Bronchial epithelial cell (primary cell): ENCODE data around the gene TMPRSS6. TPM values are rescaled to one million over a fixed set of nuclear protein-coding genes. Genes with fewer than 3 reads are reported as not detected.
A peak's percentile ranks its signal among the peaks of the same experiment; 100 is the strongest.

Source experiments
- DNase-seq: peaks from one replicate; pipeline ENCODE4 v3.0.0-alpha.2; 2010; ENCODE audit warnings: low read depth
- FAIRE-seq: peaks from 2 replicates; lab custom pipeline; 2011; peaks lifted over from hg19 to GRCh38; lab: Jason Lieb, UNC
- H3K27me3 ChIP-seq: 2 replicates; pipeline ENCODE4 v1.5.1; 2011; ENCODE audit warnings: low read length; ENCODE audit not compliant: control insufficient read depth, insufficient read depth
- H3K36me3 ChIP-seq: 2 replicates; pipeline ENCODE4 v1.5.1; 2011; ENCODE audit warnings: low read length; ENCODE audit not compliant: control insufficient read depth, insufficient read depth
- H3K4me3 ChIP-seq: 2 replicates; pipeline ENCODE4 v1.5.1; 2011; ENCODE audit warnings: mild to moderate bottlenecking, low read depth, low read length, control low read depth
- total RNA-seq: library from RNA; depleted of rRNA; stranded (reverse); fragments of >200 nt; gene quantifications from 2 replicates; pipeline ENCODE4 v1.2.1, GENCODE V29; 2014
- TF ChIP-seq, protein P1 (sequence below): IDR thresholded peaks from 2 replicates; pipeline ENCODE4 v1.5.1; 2011; ENCODE audit warnings: mild to moderate bottlenecking, moderate library complexity, low read length, control low read depth, inconsistent platforms; ENCODE audit not compliant: insufficient read depth, severe bottlenecking

The TMPRSS6 gene
- total RNA-seq, 1 donor from 2014 or later = not detected

- FAIRE-seq = peak; percentile 97
- H3K36me3 ChIP-seq = no peaks in the 10 kb centered on the region
- TF ChIP-seq, protein P1, sequence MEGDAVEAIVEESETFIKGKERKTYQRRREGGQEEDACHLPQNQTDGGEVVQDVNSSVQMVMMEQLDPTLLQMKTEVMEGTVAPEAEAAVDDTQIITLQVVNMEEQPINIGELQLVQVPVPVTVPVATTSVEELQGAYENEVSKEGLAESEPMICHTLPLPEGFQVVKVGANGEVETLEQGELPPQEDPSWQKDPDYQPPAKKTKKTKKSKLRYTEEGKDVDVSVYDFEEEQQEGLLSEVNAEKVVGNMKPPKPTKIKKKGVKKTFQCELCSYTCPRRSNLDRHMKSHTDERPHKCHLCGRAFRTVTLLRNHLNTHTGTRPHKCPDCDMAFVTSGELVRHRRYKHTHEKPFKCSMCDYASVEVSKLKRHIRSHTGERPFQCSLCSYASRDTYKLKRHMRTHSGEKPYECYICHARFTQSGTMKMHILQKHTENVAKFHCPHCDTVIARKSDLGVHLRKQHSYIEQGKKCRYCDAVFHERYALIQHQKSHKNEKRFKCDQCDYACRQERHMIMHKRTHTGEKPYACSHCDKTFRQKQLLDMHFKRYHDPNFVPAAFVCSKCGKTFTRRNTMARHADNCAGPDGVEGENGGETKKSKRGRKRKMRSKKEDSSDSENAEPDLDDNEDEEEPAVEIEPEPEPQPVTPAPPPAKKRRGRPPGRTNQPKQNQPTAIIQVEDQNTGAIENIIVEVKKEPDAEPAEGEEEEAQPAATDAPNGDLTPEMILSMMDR = no peak
- no peak overlapping the region for H3K4me3 ChIP-seq
- no peak for DNase-seq
- H3K27me3 ChIP-seq = peaks cover 3% of the 10 kb centered on the region
Observed at GRCh38 chr22:37111156-37111717, 1.7 kb upstream of the TMPRSS6 start.

- FAIRE-seq = no peak
- TF ChIP-seq, protein P1 = no peak
- no peaks in the 10 kb centered on the region for H3K36me3 ChIP-seq
- H3K4me3 ChIP-seq = no peak overlapping the region
- DNase-seq = no peak
- H3K27me3 ChIP-seq = peaks cover 2% of the 10 kb centered on the region
Observed at GRCh38 chr22:37107816-37108621, 1.5 kb downstream of the TMPRSS6 start.

DNA sequence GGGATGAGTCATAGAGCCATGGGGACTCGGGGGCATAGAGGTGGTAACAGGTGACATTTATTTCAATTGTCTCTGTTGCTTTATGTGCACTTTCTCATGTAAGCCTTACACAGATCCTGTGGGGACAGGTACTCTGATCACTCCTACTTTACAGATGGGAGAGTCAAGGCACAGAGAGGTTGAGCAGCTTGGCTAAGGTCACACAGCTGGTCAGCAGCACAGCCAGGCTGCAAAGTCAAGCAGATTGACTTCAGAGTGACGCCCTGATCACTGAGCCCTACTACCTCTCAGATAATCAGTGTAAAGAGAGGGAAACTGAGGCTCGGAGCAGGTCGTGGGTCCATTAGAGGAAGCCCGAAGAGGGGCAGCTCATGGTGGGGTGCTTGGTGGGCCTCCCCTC lies 3.5 kb downstream of the TMPRSS6 start:
- no peaks in the 10 kb centered on the region for H3K36me3 ChIP-seq
- FAIRE-seq (peak; percentile 36), DNase-seq (no peak)
- TF ChIP-seq, protein P1 = no peak
- no peak overlapping the region for H3K4me3 ChIP-seq
- H3K27me3 ChIP-seq = peaks cover 4% of the 10 kb centered on the region

GRCh38 chr22:37105154-37105553 lies 4.4 kb downstream of the TMPRSS6 start:
- Histone ChIP-seq H3K27me3 (peaks cover 4% of the 10 kb centered on the region), H3K4me3 (no peak overlapping the region), H3K36me3 (no peaks in the 10 kb centered on the region)
- FAIRE-seq (no peak), DNase-seq (no peak)
- TF ChIP-seq, protein P1 = no peak

GRCh38 chr22:37103656-37104452 lies 5.7 kb downstream of the TMPRSS6 start:
- DNase-seq (no peak), FAIRE-seq (no peak)
- Histone ChIP-seq H3K36me3 (no peaks in the 10 kb centered on the region), H3K4me3 (no peak overlapping the region), H3K27me3 (peaks cover 4% of the 10 kb centered on the region)
- TF ChIP-seq, protein P1 = no peak
